GM18517 (cell line): Measurements from ENCODE around the gene AMD1.
A peak's percentile ranks its signal among the peaks of the same experiment; 100 is the strongest.
"Not testable (repeated sequence)": the region's sequence is repeated elsewhere in the genome, so short reads cannot be mapped to it uniquely, and the experiment has no call there.

Experiments used
- ATAC-seq: cut with Tn5 transposase; IDR thresholded peaks from one replicate; pipeline ENCODE4 v1.9.1; 2021; ENCODE audit warnings: mild to moderate bottlenecking, moderate library complexity; ENCODE audit not compliant: unreplicated experiment

Gene AMD1

DNA sequence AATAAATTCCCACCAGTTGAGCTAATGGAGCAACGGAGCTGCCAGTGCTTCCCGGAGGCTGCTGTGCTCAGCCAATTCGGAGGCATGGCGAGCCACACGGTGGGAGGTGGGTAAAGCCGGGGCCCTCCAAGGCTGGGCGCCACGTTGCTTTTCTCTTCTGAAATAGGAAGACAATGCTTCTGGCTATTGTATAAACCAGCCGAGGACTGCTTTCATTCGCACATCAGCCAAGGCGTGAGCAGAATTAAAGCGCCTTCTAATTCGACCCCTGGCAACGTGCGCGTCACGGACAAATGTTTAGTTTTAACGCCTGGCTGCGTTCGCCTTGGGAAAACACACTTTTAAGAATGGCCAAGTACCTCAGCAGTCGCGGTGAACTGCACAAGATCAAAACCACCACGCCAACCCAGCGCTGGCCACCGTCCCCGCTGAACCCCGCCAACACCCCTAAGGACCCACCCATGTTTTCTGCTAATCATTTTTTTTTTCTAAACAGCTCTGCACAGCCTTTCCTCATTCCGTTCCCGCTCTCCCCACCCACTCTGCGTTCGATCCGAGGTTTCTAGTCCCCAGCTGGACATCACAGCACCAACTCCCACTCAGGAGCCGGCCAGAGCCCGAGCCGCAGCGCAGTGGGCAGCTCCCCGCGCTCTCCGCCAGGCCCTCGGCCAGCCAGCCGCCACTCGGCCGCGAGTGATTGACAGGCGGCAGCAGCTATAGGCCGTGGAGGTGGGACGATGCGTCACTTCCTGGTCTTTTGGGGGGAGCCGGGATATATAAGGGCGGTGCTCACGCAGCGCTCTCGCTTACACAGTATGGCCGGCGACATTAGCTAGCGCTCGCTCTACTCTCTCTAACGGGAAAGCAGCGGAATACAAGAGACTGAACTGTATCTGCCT, at the start of gene AMD1:
AMD1 (plus strand) TSS at position 805 of the 899 bp plus-strand sequence. CDS start 321 bp downstream, outside the sequence.
- peak; percentile 77 for ATAC-seq

GRCh38 chr6:110826236-110827129, 48.1 kb upstream of the AMD1 start:
- no peak for ATAC-seq

DNA sequence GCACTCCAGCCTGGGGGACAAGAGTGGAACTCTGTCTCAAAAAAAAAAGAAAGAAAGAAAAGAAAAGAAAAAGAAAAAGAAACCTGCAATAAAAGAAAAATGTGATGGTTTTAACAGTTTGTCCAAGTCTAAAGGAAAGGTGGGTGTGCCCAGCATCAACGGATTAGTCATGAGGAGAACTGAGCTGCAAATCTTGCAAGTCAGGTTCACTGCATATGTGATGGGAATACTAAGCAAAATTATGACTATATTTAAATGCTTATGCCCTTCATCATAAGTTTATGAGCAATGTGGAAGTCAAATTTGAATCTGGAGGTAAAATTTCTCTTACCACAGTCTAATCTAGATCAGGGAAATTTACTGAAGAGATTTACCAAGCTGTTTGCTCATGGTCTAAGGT, 46.2 kb upstream of the AMD1 start:
- no peak for ATAC-seq

DNA sequence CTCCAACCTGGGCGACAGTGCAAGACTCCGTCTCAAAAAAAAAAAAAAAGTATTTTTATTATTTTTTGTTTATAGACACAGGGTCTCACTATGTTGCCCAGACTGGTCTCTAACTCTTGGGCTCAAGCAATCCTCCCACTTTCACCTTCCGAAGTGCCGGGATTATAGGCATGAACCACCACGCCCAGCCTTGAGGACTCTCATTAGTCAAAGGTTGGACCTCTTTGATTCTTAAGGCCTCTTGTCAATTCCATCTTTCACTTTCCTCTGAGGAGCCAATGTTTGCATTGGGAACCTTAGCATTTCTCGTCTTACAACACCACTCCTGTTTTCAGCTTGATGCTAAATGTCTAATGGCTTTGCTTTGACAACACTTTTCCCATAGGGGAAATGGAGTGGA, 43.2 kb upstream of the AMD1 start:
- ATAC-seq: no peak

DNA sequence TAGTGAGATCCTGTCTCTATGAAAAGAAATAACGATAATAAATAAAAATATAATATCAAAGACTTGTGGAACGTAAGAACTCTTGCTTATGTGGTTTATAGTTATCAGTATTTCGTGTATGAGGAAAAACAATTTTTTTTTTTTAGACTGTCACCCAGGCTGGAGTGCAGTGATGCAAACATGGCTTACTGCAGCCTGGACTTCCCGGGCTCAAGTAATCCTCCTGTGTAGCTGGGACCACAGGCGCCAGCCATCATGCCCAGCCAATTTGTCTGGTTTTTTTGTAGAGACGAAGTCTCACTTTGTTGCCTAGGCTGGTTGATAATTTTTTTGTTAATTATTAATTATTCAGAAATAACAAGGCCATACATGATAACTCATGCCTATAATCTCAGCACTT, 40.8 kb upstream of the AMD1 start:
- no peak for ATAC-seq

DNA sequence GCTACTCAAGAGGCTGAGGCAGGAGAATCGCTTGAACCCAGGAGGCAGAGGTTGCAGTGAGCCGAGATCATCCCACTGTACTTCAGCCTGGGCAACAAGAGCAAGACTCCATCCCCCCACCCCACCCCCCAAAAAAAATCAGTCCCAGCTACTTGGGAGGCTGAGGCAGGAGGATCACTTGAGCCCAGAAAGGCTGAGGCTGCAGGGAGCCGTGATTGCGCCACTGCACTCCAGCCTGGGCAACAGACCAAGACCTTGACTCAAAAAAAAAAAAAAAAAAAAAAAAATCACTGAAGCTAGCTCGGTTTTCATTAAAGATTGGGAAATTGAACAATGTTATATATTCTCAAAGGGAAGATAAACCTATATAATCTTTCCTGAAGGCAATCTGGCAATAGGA, 38.8 kb upstream of the AMD1 start:
- not testable (repeated sequence) for ATAC-seq

DNA sequence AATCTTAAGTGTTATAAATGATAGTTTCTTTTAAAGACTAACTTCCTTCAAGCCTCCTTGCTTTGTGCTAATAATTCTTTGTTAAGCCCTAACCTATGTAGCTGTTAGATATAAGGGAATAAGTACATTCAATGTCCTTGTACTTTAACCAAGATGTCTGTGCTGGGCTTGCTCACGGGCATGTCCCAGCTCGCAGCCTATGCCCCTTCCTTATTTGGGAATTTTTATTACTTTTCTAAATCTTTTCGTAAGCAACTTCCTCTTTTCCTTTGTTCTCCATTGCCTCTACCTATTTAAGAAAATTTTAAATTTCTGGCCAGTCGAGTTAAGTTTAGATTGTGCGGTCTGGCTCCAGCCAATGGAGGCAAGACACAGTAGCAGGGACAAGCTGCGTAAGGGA, 33.3 kb upstream of the AMD1 start:
- no peak for ATAC-seq

DNA sequence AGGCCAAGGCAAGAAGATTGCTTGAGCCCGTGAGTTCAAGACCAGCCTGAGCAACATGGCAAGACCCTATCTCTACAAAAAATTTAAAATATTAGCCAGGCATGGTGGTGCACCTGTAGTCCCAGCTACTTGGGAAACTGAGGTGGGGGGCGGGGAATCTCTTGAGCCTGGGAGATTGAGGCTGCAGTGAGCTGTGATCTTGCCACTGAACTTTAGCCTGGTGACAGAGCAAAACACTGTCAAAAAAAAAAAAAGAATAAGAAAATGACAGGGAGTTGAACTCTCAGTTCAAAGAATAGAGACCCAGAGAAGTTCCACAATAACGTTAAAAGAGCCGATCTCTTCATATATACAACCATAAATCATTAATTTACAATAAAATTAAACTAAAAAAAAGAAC, 24.8 kb upstream of the AMD1 start:
- no peak for ATAC-seq

- ATAC-seq: no peak
Measured at GRCh38 chr6:110852773-110853172, 21.8 kb upstream of the AMD1 start.

DNA sequence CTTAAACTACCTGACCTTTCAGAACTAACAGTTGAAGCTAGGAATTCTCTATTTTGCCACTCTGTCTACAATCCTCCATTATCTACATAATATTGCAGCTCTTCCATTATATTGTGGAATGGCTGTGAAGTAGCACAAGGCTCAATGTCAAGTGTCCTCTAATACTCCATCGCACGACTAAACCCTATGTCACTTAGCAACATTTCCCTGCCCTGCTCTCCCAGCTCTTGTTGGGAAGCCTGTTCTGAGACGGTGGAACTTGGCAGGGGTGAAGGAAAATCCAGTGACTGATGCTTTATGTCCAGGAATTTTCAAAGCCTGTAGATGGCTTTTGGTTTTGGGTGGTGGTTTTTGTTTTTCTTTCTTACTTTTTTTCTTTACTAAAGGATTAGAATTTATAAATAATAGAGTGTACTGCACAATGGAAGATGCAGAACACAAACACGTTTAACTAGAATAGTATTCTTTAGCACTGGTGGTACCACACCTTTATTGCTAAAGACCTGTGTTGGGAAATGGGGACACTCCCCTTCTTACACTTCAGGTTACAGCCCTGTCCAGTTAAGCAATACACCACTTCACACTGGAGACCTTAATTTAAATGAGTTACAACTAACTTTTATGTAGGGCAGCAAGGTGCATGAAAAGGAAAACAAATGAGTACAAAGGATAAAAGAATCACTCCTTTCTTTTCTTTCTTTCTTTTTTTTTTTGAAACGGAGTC, 20.7 kb upstream of the AMD1 start:
- no peak for ATAC-seq

DNA sequence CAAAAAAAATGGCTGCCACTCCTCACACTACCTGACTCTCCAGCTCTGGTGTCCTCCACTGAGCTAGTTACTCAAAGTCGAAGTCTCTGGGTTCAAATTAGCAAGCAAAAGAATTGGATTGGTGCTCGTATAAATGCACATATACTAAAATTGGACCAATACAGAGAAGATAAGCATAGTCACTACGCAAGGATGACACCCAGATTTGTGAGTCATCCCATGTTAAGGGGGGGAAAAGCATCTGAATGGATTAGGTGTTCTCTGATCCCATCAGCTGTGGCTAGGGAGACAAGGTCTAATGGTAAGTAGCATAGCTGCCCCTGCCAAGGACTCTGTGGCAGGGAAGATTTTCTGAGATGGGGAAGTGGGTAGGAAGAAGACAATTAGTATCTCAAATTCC, 18.3 kb upstream of the AMD1 start:
- ATAC-seq: no peak

- no peak for ATAC-seq
Measured at GRCh38 chr6:110858016-110858415, 16.6 kb upstream of the AMD1 start.

DNA sequence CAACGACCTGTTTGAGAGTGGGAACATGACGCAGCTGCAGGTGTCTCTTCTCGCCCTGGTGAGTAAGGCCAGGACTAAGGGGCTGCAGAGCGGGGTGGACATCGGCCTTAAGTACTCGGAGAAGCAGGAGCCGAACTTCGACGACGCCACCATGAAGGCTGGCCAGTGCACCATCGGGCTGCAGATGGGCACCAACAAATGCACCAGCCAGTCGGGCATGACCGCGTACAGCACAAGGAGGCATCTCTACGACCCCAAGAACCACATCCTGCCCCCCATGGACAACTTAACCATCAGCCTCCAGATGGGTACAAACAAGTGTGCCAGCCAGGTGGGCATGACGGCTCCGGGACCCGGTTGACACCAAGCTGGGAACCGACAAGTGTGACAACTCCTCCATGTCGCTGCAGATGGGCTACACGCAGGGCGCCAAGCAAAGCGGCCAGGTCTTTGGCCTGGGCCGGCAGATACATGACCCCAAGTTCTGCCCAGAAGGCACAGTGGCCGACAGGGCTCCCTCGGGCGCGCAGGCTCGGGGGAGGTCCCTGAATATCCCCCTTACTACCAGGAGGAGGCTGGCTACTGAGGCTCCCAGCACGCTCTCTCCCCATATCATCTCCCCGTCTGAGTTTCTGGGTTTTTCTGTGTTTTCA, 15.9 kb upstream of the AMD1 start:
- no peak for ATAC-seq

DNA sequence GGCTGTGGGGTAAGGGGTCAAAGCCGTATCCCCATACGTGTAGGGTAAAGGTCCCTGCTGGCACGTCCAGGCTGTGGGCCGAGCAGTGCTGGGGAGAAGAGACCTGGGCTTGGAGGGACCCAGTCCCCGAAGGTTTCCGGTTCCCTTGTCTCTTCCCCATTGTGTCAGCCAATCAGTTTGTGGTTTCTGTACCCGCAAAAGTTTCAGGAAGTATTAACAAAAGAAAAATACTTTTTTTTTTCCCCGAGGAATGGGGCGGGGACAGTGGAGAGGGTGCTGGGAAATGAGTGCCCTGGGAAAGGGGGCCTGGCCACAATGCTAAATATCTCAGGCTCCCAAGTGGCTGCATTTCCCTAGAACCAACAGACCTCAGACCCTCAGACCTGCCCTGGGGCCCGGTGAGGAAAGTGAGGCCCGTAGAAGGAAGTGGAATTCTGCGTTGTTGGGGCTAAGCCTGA, 15.2 kb upstream of the AMD1 start:
- ATAC-seq: no peak

DNA sequence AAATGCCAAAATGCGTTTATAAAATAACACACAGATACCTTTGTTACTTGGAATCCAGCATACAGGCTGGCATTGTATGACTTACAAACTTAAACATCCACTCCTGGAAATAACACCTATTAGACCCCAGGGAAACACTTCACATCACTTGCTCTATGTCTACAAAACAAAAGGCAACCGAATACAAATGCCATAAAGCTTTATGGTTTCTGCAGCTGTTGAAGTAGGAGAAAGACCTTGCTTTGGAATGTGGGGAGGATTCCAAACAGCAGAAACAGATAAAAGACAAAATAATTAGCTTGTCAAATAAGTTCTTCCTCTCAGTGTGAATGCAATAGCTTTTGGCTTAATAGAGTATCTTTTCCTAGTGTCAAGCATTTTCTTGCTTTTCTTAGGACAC, 9.8 kb upstream of the AMD1 start:
- ATAC-seq: no peak

GRCh38 chr6:110874880-110875547, 429 bp downstream of the AMD1 start:
- peak; percentile 5 for ATAC-seq

DNA sequence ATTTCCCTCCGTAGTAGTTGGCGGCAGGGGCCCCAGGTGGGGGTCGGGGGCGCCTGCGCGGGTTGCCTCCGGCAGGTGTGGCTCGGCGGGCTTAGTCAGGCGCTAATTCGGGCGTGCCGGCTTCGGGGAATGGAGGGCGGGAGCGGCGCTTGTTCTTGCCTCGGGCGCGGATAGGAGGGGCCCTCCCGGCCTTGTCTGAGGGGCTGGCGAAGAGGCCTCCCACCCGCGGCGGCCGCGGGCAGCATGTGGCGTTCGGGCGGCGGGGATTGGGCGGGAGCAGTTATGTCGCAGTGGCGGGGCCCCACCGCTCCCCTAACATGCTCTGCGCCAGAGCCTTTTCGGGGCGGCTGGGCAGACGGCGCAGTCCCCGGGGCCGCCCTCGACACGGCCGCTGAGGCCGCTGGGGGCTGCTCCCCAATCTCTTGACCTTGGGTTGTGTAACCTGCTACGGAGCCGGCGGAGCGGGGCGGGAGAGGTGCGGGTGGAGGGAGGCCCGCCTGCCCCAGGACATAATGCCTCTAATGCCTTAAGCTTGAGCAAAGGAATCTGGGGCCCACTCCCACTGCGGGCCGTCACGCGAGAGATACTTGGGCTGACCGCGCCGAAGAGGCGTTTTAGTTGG, 1.1 kb downstream of the AMD1 start:
- ATAC-seq: peak; percentile 11

- ATAC-seq: peak; percentile 32
Measured at GRCh38 chr6:110876170-110876773, 1.7 kb downstream of the AMD1 start.
